HEK293T (cell line): ENCODE data around the gene MRPL44.

ENCODE experiments used
- ARNT ChIP-seq: fragments of 450-650 bp; IDR thresholded peaks from 2 replicates; pipeline ENCODE4 v1.6.1; 2017; ENCODE audit warnings: mild to moderate bottlenecking
- BHLHE40 ChIP-seq: fragments of 450-650 bp; IDR thresholded peaks from 2 replicates; pipeline ENCODE4 v1.6.1; 2016; ENCODE audit warnings: mild to moderate bottlenecking, moderate library complexity, borderline replicate concordance
- ELF4 ChIP-seq: fragments of 450-650 bp; IDR thresholded peaks from 2 replicates; pipeline ENCODE4 v1.6.1; 2017; ENCODE audit warnings: antibody characterized with exemption
- FOXA1 ChIP-seq: fragments of 450-650 bp; IDR thresholded peaks from 2 replicates; pipeline ENCODE4 v1.6.1; 2016; ENCODE audit warnings: mild to moderate bottlenecking
- FOXK2 ChIP-seq: fragments of 450-650 bp; IDR thresholded peaks from 2 replicates; pipeline ENCODE4 v1.6.1; 2016; ENCODE audit warnings: mild to moderate bottlenecking
- FOXM1 ChIP-seq: fragments of 450-650 bp; IDR thresholded peaks from 2 replicates; pipeline ENCODE4 v1.6.1; 2017; ENCODE audit warnings: mild to moderate bottlenecking, borderline replicate concordance
- HDGF ChIP-seq: fragments of 450-650 bp; IDR thresholded peaks from 2 replicates; pipeline ENCODE4 v1.6.1; 2017; ENCODE audit warnings: antibody characterized with exemption, borderline replicate concordance
- L3MBTL2 ChIP-seq: fragments of 450-650 bp; conservative IDR thresholded peaks from 2 replicates; pipeline ENCODE4 v1.6.1; 2016; ENCODE audit warnings: mild to moderate bottlenecking
- LEF1 ChIP-seq: fragments of 450-650 bp; IDR thresholded peaks from 2 replicates; pipeline ENCODE4 v1.6.1; 2017; ENCODE audit warnings: mild to moderate bottlenecking, borderline replicate concordance
- NFRKB ChIP-seq: fragments of 450-650 bp; IDR thresholded peaks from 2 replicates; pipeline ENCODE4 v1.6.1; 2016; ENCODE audit warnings: mild to moderate bottlenecking, moderate library complexity
- SP1 ChIP-seq: fragments of 450-650 bp; IDR thresholded peaks from 2 replicates; pipeline ENCODE4 v1.6.1; 2017
- SUZ12 ChIP-seq: fragments of 450-650 bp; IDR thresholded peaks from 2 replicates; pipeline ENCODE4 v1.6.1; 2016; ENCODE audit warnings: mild to moderate bottlenecking
- TF ChIP-seq, protein P1 (sequence below): fragments of 450-650 bp; IDR thresholded peaks from 2 replicates; pipeline ENCODE4 v1.6.1; 2016

DNA sequence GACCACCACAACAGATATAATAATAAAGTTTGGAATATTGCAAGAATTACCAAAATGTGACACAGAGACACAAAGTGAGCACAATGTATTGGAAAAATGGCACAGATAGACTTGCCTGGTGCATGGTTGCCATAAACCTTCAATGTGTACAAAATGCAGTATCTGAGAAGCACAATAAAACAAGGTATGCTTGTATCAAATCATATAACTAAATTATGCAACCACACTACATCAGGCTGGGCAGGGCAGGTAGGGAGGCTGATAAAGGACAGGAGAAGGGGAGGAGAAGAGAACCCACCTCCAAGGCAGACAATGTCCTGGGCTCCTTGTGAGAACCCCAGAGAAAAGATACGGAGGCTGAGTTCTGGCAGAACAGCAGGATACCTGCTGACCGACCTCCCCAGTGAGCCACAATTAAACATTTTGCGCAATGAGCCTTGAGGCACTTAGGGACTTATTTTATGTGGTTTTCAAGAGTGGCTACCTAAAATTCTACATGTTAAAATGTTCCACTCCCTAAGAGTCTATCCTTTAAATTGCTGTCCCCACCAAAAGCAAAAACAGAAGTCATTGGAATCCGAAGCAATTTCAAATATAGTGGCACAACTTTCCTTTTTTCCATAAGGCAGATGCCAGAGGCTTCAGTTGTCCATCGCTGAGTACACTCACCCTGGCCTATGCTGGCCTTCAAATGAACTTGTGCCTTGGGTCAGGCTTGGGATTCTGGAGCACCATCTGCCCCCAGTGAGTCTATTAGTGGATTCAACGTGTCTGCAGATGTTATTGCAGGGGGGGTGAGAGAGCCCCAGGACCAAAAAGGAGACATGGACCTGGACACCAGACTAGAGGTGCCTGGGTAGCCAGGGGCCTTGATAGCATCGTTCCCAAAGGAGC is 28.9 kb upstream of the MRPL44 start:
- no peak for TF ChIP-seq FOXA1
- no peak for TF ChIP-seq FOXK2
- TF ChIP-seq BHLHE40: no peak
- no peak for TF ChIP-seq L3MBTL2
- no peak for TF ChIP-seq ARNT
- TF ChIP-seq SP1: no peak
- TF ChIP-seq FOXM1: no peak
- TF ChIP-seq SUZ12: no peak
- no peak for TF ChIP-seq ELF4
- no peak for TF ChIP-seq NFRKB
- TF ChIP-seq, protein P1, sequence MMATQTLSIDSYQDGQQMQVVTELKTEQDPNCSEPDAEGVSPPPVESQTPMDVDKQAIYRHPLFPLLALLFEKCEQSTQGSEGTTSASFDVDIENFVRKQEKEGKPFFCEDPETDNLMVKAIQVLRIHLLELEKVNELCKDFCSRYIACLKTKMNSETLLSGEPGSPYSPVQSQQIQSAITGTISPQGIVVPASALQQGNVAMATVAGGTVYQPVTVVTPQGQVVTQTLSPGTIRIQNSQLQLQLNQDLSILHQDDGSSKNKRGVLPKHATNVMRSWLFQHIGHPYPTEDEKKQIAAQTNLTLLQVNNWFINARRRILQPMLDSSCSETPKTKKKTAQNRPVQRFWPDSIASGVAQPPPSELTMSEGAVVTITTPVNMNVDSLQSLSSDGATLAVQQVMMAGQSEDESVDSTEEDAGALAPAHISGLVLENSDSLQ: no peak
- no peak for TF ChIP-seq HDGF
- TF ChIP-seq LEF1: no peak
